HFFc6 (cell line): ENCODE measurements around the gene PROP1. TPM values are rescaled to one million over a fixed set of nuclear protein-coding genes. Genes with fewer than 3 reads are reported as not detected.

Experiments used
- DNase-seq: peaks from one replicate; pipeline ENCODE4 v3.0.0-alpha.2; 2018
- H3K27ac Mint-ChIP-seq: 2 replicates; pipeline ENCODE4 v1.8.0; 2020; ENCODE audit warnings: mild to moderate bottlenecking, mixed read lengths
- H3K27me3 Mint-ChIP-seq: 2 replicates; pipeline ENCODE4 v1.8.0; 2021; ENCODE audit warnings: mild to moderate bottlenecking, moderate library complexity, mixed read lengths; ENCODE audit not compliant: insufficient read depth
- H3K36me3 Mint-ChIP-seq: 2 replicates; pipeline ENCODE4 v1.8.0; 2021; ENCODE audit warnings: low read depth, mixed read lengths
- H3K4me1 Mint-ChIP-seq: 2 replicates; pipeline ENCODE4 v1.8.0; 2020; ENCODE audit warnings: low read depth, mixed read lengths
- H3K4me3 Mint-ChIP-seq: 2 replicates; pipeline ENCODE4 v1.8.0; 2020; ENCODE audit warnings: mild to moderate bottlenecking, moderate library complexity, mixed read lengths
- H3K9me3 Mint-ChIP-seq: 2 replicates; pipeline ENCODE4 v1.8.0; 2020; ENCODE audit warnings: mild to moderate bottlenecking, mixed read lengths
- CTCF ChIP-seq: fragments of 200-600 bp; sonication (generic); IDR thresholded peaks from 2 replicates; pipeline ENCODE4 v1.5.0; 2021; ENCODE audit warnings: antibody characterized with exemption, mild to moderate bottlenecking
- total RNA-seq, 6 experiments: library from RNA; stranded (reverse); fragmentation: NEBNext Ultra II Directional; extraction: Animal tissue kit (Norgen Biotek cat#: 25700); gene quantifications; 2 replicates in 1 of 6; 3 replicates in 5 of 6; pipeline ENCODE4 v1.2.3, GENCODE V29; 2021

The PROP1 gene
- total RNA-seq, 6 experiments from 2014 or later: not detected

GRCh38 chr5:177997319-177997670, 1.3 kb upstream of the PROP1 start:
- TF ChIP-seq CTCF: no peak
- no peak overlapping the region for H3K4me3 Mint-ChIP-seq
- H3K9me3 Mint-ChIP-seq: no peaks in the 10 kb centered on the region
- no peak for DNase-seq
- peaks cover 14% of the 10 kb centered on the region for H3K27me3 Mint-ChIP-seq
- no peak overlapping the region for H3K27ac Mint-ChIP-seq
- H3K36me3 Mint-ChIP-seq: no peaks in the 10 kb centered on the region
- H3K4me1 Mint-ChIP-seq: no peaks in the 10 kb centered on the region

GRCh38 chr5:177996660-177997318, 747 bp upstream of the PROP1 start:
- no peak for DNase-seq
- H3K4me3 Mint-ChIP-seq: no peak overlapping the region
- peaks cover 16% of the 10 kb centered on the region for H3K27me3 Mint-ChIP-seq
- H3K27ac Mint-ChIP-seq: no peak overlapping the region
- H3K36me3 Mint-ChIP-seq: no peaks in the 10 kb centered on the region
- H3K9me3 Mint-ChIP-seq: no peaks in the 10 kb centered on the region
- H3K4me1 Mint-ChIP-seq: no peaks in the 10 kb centered on the region
- no peak for TF ChIP-seq CTCF

GRCh38 chr5:177994561-177995190, 1.4 kb downstream of the PROP1 start:
- Mint-ChIP-seq H3K27me3 (peaks cover 19% of the 10 kb centered on the region), H3K9me3 (no peaks in the 10 kb centered on the region), H3K4me3 (no peak overlapping the region), H3K36me3 (no peaks in the 10 kb centered on the region), H3K4me1 (no peaks in the 10 kb centered on the region), H3K27ac (no peak overlapping the region)
- no peak for TF ChIP-seq CTCF
- DNase-seq: no peak

- no peak for TF ChIP-seq CTCF
- Mint-ChIP-seq H3K9me3 (no peaks in the 10 kb centered on the region), H3K36me3 (no peaks in the 10 kb centered on the region), H3K27ac (no peak overlapping the region), H3K4me3 (no peak overlapping the region), H3K4me1 (no peaks in the 10 kb centered on the region), H3K27me3 (peaks cover 19% of the 10 kb centered on the region)
- DNase-seq: no peak
Measured at GRCh38 chr5:177994063-177994462, 2.0 kb downstream of the PROP1 start.

GRCh38 chr5:177992466-177992865, 3.6 kb downstream of the PROP1 start:
- Mint-ChIP-seq H3K36me3 (no peaks in the 10 kb centered on the region), H3K27ac (no peak overlapping the region), H3K4me3 (no peak overlapping the region), H3K27me3 (peaks cover 19% of the 10 kb centered on the region), H3K4me1 (no peaks in the 10 kb centered on the region), H3K9me3 (no peaks in the 10 kb centered on the region)
- TF ChIP-seq CTCF: no peak
- no peak for DNase-seq
